ENCODE data around the gene PAWR. TPM values are rescaled to one million over a fixed set of nuclear protein-coding genes. Genes with fewer than 3 reads are reported as not detected.

PAWR gene
- total and polyA plus RNA-seq, 7 experiments from 2014 or later, result 0.06 to 3.6 (median 2.8) TPM

GRCh38 chr12:79535751-79536150, 155.0 kb downstream of the PAWR start:
- ChIA-PET POLR2A (no interaction called here), CTCF (no interaction called here)
- no peaks in the 10 kb centered on the region for H3K4me1 Mint-ChIP-seq
- Histone ChIP-seq H3K36me3 (ENCODE audit: control insufficient read depth in 2 of 3, insufficient read depth in 3 of 3, low read length in 3 of 3) (no peaks in the 10 kb centered on the region), H3K9me3 (ENCODE audit: control insufficient read depth in 2 of 3, low read length in 3 of 3) (no peaks in the 10 kb centered on the region), H3K4me1 (ENCODE audit: control insufficient read depth in 2 of 2, insufficient read depth in 2 of 2, low read length in 2 of 2) (no peaks in the 10 kb centered on the region), H3K4me3 (ENCODE audit: low read length) (no peak overlapping the region), H3K27me3 (ENCODE audit: control insufficient read depth in 2 of 2, insufficient read depth in 2 of 2, low read length in 2 of 2) (no peaks in the 10 kb centered on the region), H3K27ac (ENCODE audit: low read depth, low read length) (no peak overlapping the region)
- ATAC-seq (no peak), DNase-seq (no peak)
- intact Hi-C loops (cut with micrococcal nuclease), result no loop called here
- H3K4me3 Mint-ChIP-seq, result no peak overlapping the region
- no peak overlapping the region for H3K27ac Mint-ChIP-seq
- H3K36me3 Mint-ChIP-seq, result no peaks in the 10 kb centered on the region
- H3K27me3 Mint-ChIP-seq, result no peaks in the 10 kb centered on the region
- peaks cover 0 to 3% (median 0%) of the 10 kb centered on the region in 11 donors for H3K9me3 Mint-ChIP-seq

Other genes with a start within 250 kb of the PAWR start
- 100 to 1,000 TPM in 3 of 5 experiments, 10 to 100 TPM in 2; 72.7 to 111 (median 103) TPM for gene PPP1R12A, start 244.1 kb upstream of the PAWR start, total RNA-seq
- 10 to 100 TPM; 74.4 to 92.8 TPM for gene PPP1R12A, start 244.1 kb upstream of the PAWR start, polyA plus RNA-seq

All from naive thymus-derived CD4-positive, alpha-beta T cell (primary cell).